ENCODE results near the gene WBP1. TPM values are rescaled to one million over a fixed set of nuclear protein-coding genes. Genes with fewer than 3 reads are reported as not detected.
"Not testable (repeated sequence)": the region's sequence is repeated elsewhere in the genome, so short reads cannot be mapped to it uniquely, and the experiment has no call there.

WBP1 gene
- total RNA-seq, 4 donors from 2014 or later = 60.7 to 119 (median 102) TPM

DNA sequence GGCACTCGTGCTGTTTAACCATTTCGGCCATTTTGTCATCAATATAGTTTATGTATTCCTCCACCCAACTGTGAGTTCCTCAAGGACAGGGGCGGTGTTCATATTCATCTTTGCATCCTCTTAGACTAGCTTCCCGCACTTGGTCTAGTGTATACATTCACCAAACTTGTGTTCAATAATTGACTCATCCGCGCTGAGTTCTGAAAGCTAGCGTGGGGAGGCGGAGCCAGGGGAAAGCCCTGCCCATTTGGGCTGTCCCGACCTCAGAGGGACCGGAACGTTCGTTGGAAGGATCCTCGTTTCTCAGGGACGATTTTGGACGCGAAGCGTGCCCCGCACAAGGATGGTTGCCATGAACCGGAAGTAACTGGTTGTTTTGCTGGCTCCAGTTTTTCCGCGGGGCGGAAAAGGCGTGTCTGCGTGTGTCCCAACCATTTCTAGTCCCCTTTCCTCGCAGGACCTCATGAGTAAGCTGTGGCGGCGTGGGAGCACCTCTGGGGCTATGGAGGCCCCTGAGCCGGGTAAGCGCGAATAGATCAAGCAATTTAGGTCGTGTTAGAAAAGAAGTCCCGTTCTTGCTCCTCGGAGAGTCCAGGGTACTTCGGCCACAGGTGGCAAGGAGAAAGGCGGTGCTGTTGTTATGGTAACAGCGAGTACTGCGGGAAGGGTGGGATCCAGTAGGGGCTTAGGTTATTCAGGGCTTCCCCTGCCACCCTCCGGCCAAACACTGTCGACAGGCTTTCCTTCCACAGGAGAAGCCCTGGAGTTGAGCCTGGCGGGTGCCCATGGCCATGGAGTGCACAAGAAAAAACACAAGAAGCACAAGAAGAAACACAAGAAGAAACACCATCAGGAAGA lies 3.4 kb upstream of the WBP1 start, which contains the start of gene INO80B:
Gene INO80B, plus strand, starts transcription at position 434 of the 858 bp plus-strand sequence. Its CDS starts 30 bp downstream, at position 464.
- TF ChIP-seq POLR2A (IDR thresholded peaks at IDR 0.05) = peak in 1 of 2 donors; percentile 52
- TF ChIP-seq, protein P1, sequence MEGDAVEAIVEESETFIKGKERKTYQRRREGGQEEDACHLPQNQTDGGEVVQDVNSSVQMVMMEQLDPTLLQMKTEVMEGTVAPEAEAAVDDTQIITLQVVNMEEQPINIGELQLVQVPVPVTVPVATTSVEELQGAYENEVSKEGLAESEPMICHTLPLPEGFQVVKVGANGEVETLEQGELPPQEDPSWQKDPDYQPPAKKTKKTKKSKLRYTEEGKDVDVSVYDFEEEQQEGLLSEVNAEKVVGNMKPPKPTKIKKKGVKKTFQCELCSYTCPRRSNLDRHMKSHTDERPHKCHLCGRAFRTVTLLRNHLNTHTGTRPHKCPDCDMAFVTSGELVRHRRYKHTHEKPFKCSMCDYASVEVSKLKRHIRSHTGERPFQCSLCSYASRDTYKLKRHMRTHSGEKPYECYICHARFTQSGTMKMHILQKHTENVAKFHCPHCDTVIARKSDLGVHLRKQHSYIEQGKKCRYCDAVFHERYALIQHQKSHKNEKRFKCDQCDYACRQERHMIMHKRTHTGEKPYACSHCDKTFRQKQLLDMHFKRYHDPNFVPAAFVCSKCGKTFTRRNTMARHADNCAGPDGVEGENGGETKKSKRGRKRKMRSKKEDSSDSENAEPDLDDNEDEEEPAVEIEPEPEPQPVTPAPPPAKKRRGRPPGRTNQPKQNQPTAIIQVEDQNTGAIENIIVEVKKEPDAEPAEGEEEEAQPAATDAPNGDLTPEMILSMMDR (IDR thresholded peaks at IDR 0.05) = no peak
- 3% methylated on average over 28 to 36 of the region's 40 CpGs for WGBS, 2 donors

DNA sequence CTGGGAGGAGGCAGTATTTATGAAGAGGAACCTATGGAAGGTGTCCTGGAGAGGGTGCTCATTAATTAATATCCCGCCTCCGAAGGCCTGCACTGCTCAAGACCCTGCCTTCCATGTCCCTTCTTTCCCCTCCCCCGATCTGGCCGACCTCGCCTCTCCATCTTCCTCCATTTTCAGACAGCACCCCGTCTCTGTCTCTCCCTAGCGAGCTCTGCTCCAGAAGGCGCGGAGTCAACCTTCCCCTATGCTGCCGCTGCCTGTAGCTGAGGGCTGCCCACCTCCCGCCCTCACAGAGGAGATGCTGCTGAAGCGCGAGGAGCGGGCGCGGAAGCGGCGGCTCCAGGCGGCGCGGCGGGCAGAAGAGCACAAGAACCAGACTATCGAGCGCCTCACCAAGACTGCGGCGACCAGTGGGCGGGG lies 1.1 kb upstream of the WBP1 start:
- WGBS, 2 donors = 2 to 7% methylated on average over 10 of the region's 27 CpGs

More for the DNA sequence above, 3.4 kb upstream of the WBP1 start, which contains the start of gene INO80B:
- H3K27ac ChIP-seq = peak within 1 kb of the TSS in 1 of 3 donors; percentile 13
- H3K36me3 ChIP-seq = no peaks in the 10 kb centered on the region
- intact Hi-C loops (cut with DNase I) = no loop called here
- H3K27me3 ChIP-seq = no peaks in the 10 kb centered on the region
- no peaks in the 10 kb centered on the region for H3K9me3 ChIP-seq
- DNase-seq = peak; percentile 95
- peak within 1 kb of the TSS; percentile 31 to 81 (median 38) for H3K4me3 ChIP-seq (replicated peaks in 1 of 3)
- H3K4me1 ChIP-seq = peaks cover 23 to 30% of the 10 kb centered on the region in 2 donors

DNA sequence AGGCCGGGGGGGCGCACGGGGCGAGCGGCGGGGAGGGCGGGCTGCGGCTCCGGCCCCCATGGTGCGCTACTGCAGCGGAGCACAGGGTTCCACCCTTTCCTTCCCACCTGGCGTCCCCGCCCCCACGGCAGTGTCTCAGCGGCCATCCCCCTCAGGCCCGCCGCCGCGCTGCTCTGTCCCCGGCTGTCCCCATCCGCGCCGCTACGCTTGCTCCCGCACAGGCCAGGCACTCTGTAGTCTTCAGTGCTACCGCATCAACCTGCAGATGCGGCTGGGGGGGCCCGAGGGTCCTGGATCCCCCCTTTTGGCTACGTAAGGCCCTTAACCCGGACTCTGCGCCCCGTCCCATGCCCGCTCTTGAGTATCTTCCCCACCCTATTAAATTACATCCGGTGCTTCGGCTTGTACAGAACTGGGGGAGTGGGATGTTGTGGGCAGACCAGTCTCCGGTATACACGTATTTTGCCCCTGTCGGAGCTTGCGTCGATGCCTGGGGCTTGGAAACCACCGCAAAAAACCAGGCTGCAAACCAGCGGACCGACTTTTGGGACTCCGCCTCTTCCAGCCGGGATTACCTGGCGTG lies 598 bp upstream of the WBP1 start:
- H3K36me3 ChIP-seq = peaks cover 5 to 9% of the 10 kb centered on the region in 2 donors
- H3K4me3 ChIP-seq (replicated peaks in 1 of 3) = peak overlapping the region; percentile 11 to 63 (median 40)
- intact Hi-C loops (cut with DNase I) = no loop called here
- peak overlapping the region; percentile 97 to 98 (median 98) for H3K27ac ChIP-seq
- H3K4me1 ChIP-seq = peaks cover 23 to 30% of the 10 kb centered on the region in 2 donors
- DNase-seq = peak; percentile 78 to 81
- TF ChIP-seq, protein P1 (IDR thresholded peaks at IDR 0.05) = no peak
- TF ChIP-seq POLR2A (IDR thresholded peaks at IDR 0.05) = peak; percentile 71 to 97
- H3K9me3 ChIP-seq = no peaks in the 10 kb centered on the region
- H3K27me3 ChIP-seq = no peaks in the 10 kb centered on the region
- 0 to 1% methylated on average over 20 to 31 of the region's 46 CpGs for whole genome bisulfite sequencing, 2 donors

More for the DNA sequence above, 1.1 kb upstream of the WBP1 start:
- intact Hi-C loops (cut with DNase I) = no loop called here
- DNase-seq = no peak
- H3K36me3 ChIP-seq = peaks cover 0 to 4% of the 10 kb centered on the region in 2 donors
- H3K27ac ChIP-seq = peak overlapping the region; percentile 97 to 98 (median 98)
- TF ChIP-seq, protein P1 (IDR thresholded peaks at IDR 0.05) = no peak
- no peak for TF ChIP-seq POLR2A (IDR thresholded peaks at IDR 0.05)
- H3K27me3 ChIP-seq = no peaks in the 10 kb centered on the region
- H3K4me3 ChIP-seq (replicated peaks in 1 of 3) = peak overlapping the region; percentile 11 to 63 (median 40)
- H3K9me3 ChIP-seq = no peaks in the 10 kb centered on the region
- peaks cover 23 to 30% of the 10 kb centered on the region in 2 donors for H3K4me1 ChIP-seq

DNA sequence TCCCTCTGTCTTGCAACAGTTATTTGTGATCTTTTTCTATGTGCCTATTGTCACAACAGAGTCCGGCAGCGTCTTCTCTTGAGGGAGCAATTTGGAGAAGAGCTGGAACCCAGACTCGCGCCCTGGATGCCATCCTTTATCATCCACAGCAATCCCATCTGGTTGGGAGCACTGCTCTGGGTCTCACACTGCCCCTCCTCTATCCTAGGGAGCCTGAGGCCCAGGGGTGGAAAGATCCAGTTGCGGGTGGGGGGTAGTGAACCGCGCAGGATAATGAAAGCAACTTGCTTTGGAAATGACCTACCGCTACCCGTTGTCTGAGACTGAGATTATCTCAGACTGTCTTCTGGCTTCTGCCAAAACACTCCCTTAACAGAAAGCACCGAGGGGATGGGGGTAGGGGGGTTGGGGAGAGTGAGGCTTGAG lies 713 bp downstream of the WBP1 start:
- TF ChIP-seq, protein P1 (IDR thresholded peaks at IDR 0.05) = no peak
- TF ChIP-seq POLR2A (IDR thresholded peaks at IDR 0.05) = no peak
- H3K27me3 ChIP-seq = no peaks in the 10 kb centered on the region
- WGBS, 2 donors = 2 to 5% methylated on average over 6 to 10 of the region's 10 CpGs
- H3K36me3 ChIP-seq = peaks cover 7 to 12% of the 10 kb centered on the region in 2 donors
- no peak for DNase-seq
- H3K4me3 ChIP-seq (replicated peaks in 1 of 3) = peak overlapping the region; percentile 34 to 69 (median 60)
- peaks cover 25 to 32% of the 10 kb centered on the region in 2 donors for H3K4me1 ChIP-seq
- H3K9me3 ChIP-seq = no peaks in the 10 kb centered on the region
- intact Hi-C loops (cut with DNase I) = no loop called here
- H3K27ac ChIP-seq = peak overlapping the region in 2 of 3 donors; percentile 27 to 61

DNA sequence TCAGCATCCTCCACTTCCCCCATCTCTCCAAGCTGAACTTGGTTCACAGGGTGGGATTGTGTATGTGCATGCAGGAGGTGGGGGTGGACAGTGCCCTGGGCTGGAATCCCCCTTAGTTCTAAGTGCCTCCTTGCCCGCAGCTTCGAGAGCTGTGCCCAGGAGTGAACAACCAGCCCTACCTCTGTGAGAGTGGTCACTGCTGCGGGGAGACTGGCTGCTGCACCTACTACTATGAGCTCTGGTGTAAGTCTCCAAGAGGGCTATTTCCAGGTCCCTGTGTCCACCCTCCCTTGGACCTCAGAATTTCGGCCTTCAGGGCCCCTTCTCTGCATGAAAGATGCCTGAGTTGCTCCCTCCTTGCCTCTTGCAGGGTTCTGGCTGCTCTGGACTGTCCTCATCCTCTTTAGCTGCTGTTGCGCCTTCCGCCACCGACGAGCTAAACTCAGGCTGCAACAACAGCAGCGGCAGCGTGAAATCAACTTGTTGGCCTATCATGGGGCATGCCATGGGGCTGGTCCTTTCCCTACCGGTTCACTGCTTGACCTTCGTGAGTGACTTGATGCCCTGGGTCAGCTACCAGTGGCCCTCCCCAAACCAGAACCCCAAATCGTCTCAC lies 1.4 kb downstream of the WBP1 start:
- H3K27ac ChIP-seq; H3K27me3 ChIP-seq; DNase-seq; intact Hi-C loops (cut with DNase I); H3K4me3 ChIP-seq (replicated peaks in 1 of 3); H3K9me3 ChIP-seq: not testable (repeated sequence)
- Histone ChIP-seq H3K4me1 (peaks cover 31 to 38% of the 10 kb centered on the region in 2 donors), H3K36me3 (peaks cover 7 to 12% of the 10 kb centered on the region in 2 donors)
- 74 to 86% methylated on average over 10 to 13 of the region's 13 CpGs for WGBS, 2 donors

DNA sequence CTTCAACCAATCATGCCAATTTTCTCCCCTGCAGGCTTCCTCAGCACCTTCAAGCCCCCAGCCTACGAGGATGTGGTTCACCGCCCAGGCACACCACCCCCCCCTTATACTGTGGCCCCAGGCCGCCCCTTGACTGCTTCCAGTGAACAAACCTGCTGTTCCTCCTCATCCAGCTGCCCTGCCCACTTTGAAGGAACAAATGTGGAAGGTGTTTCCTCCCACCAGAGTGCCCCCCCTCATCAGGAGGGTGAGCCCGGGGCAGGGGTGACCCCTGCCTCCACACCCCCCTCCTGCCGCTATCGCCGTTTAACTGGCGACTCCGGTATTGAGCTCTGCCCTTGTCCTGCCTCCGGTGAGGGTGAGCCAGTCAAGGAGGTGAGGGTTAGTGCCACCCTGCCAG lies 1.9 kb downstream of the WBP1 start:
- H3K27ac ChIP-seq; H3K9me3 ChIP-seq; H3K4me3 ChIP-seq (replicated peaks in 1 of 3); intact Hi-C loops (cut with DNase I); DNase-seq; H3K27me3 ChIP-seq: not testable (repeated sequence)
- 70 to 86% methylated on average over 9 to 10 of the region's 10 CpGs for WGBS, 2 donors
- peaks cover 7 to 12% of the 10 kb centered on the region in 2 donors for H3K36me3 ChIP-seq
- peaks cover 31 to 38% of the 10 kb centered on the region in 2 donors for H3K4me1 ChIP-seq

Data from thyroid gland (tissue), 4 donors.